Activated CD8-positive, alpha-beta memory T cell treated with anti-CD3 and anti-CD28 coated beads for 4 hours (primary cell): ENCODE results near the gene TGM4.
"Not testable (repeated sequence)": the region's sequence is repeated elsewhere in the genome, so short reads cannot be mapped to it uniquely, and the experiment has no call there.

Experiments
- DNase-seq, 2 donors: peaks; one replicate each; pipeline ENCODE4 v3.0.0-alpha.2; 2020; ENCODE audit warnings: low read depth in 2 of 2

Gene TGM4

DNA sequence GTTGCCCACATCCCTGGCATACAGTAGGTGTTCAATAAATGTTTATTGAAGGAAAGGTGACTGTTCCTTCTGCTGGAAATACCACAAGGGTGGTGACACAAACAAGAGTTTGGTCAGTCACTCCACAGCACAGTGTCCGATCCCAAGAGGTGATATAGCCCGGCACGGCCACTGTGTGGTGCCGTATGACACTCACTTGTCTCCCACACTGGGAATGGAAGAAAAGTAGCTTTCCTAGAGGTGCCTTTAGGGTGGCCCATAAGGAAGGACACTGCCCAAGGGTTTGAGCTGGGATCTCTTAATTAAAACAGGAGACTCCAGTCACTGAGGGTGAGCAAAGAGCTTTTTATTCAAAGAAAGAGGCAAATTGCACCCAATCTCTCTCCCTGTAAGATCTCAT lies 40.5 kb downstream of the TGM4 start:
- DNase-seq: no peak

- no peak for DNase-seq
These were observed 41.5 kb downstream of the TGM4 start for GRCh38 chr3:44915702-44916438.

GRCh38 chr3:44918087-44918486 lies 43.7 kb downstream of the TGM4 start:
- no peak for DNase-seq

- DNase-seq: no peak
These were observed 44.2 kb downstream of the TGM4 start for GRCh38 chr3:44918581-44918980.

DNA sequence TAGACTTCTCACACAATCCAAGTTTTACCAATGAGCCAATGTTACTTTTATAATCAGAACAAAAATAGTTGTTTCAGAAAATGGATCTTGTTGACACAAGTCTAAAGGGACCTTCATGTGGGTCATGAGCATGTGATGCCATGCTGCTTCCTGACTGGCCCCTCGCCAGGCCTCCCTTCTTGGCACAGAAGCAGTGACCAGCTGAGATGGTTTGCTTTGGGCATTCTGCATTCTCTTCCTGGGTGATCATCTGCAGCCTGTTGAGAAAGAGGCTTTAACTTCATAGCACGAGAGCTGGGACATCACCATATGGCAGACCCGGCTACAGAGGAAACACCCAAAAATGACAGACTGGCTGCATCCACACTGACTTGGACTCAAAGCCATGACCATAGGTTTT lies 45.7 kb downstream of the TGM4 start:
- no peak for DNase-seq

GRCh38 chr3:44923632-44924456 lies 49.4 kb downstream of the TGM4 start:
- no peak for DNase-seq

- DNase-seq: no peak
These were observed 50.2 kb downstream of the TGM4 start for GRCh38 chr3:44924457-44925084.

DNA sequence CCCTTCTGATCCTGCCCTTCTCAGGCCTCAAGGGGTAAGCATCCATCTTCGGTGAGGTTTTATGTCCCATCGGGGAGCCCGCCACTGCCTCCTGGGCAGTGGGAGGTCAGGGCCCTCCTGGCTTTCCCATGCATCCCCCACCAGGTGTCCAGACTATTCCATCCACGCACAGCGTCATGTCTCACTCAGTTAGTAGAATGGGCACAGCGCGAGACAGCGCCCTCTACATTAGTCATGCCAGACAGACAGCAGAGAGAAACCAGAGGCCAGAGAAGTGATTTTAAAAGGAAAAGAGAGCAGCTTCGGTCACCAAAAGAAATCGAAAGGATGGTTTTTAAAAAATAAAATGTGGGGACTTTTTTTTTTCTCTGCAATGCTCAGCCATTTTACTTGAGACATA lies 51.8 kb downstream of the TGM4 start:
- DNase-seq: no peak

DNA sequence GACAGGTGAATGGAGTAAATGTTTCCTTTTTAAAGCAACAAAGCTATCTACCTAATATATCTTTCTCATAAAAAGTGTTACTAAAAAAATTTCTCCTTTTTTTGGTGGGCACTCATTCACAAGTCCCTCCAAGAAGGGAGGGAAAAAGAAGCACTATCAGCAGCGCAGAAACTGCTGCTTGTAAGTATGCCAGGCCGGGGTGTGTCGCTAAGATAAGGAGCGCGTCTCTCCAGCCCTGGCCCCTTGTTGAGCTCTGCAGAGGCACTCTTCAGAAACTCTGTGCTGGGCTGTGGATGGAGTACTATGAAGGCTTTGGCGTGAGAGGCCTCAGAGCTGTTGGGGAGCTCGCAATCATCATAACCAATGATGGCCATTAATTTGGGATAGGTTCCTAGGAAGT lies 52.5 kb downstream of the TGM4 start:
- no peak for DNase-seq

GRCh38 chr3:44927371-44927770 lies 53.0 kb downstream of the TGM4 start:
- DNase-seq: no peak

- no peak for DNase-seq
These were observed 55.4 kb downstream of the TGM4 start for GRCh38 chr3:44929782-44930181.

- no peak for DNase-seq
These were observed 56.5 kb downstream of the TGM4 start for GRCh38 chr3:44930911-44931310.

DNA sequence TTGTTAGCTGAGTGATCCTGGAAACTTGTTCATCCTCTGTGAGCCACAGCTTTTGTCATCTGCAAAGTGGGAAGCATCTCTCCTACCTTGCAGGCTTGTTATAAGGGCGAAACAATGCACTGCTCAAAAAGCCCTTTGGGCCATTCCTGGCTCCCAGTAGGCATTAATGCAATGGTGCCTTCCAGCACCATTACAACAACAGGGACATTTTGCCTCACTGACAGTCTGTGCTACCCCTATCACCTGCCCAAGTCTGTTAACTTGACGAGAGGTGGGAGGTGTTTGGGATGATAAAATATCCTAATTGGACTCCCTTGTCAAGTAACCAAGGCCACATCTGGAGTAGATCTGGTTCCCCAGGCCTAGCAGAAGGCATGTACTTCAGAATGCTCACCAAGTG lies 57.4 kb downstream of the TGM4 start:
- no peak for DNase-seq

- no peak for DNase-seq
These were observed 57.9 kb downstream of the TGM4 start for GRCh38 chr3:44932271-44932670.

- DNase-seq: no peak
These were observed 58.9 kb downstream of the TGM4 start for GRCh38 chr3:44932986-44933944.

DNA sequence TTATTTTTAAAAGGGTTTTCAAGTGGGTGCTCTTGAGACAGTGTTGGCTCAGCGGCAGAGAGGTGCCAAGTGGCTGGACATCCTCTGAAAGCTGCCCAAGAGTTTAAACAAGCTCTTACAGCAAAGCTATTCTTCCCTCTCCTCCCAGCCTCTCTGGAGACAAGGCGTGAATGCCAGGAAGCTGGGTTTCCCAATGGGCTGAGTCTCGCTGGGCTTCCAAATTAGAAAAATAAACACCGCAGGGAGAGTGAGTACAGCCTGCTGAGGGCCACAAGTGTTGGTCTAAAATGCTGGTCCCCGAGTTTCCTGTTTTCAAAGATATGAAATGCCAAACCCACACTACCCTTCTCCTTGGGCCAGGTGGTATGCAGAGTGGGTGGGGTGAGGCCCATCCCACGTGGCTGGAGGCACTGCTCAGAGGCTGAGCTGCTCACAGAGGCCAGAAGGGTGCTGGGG lies 65.2 kb downstream of the TGM4 start:
- no peak for DNase-seq

DNA sequence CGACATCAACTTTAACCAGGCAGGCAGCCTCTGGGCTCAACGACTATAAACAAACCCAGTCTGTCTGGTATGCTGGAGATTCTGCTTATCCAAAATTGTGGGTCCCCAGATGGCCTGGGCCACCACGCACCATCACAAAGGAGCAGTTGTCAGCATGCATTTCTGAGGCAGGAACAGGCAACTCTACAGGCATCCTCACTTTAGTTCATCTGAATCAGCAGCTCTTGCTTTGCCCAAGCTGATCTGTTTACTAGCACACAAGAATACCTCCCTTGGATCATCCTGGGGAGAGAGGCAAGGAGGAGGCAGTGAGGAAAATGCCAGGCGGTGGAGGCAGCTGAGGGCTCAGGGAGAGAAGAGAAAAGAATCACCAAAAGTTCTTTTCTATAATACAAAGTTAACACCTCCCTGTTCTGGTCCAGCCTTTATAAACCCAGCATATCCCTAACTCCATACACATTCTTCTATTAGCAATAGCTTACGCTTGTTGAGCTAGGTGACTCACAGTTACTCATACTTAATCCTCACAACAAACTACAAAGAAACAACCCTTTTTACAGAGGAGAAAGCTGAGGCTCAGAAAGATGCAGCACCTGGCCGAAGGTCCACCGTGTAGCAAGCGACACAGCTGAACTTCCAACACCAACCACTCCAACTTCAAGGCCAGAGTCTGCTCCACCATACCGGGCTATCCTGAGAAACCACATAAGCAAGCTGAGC lies 68.0 kb downstream of the TGM4 start:
- no peak for DNase-seq

GRCh38 chr3:44948239-44948638 lies 73.8 kb downstream of the TGM4 start:
- no peak for DNase-seq

GRCh38 chr3:44949770-44950169 lies 75.4 kb downstream of the TGM4 start:
- not testable (repeated sequence) for DNase-seq

DNA sequence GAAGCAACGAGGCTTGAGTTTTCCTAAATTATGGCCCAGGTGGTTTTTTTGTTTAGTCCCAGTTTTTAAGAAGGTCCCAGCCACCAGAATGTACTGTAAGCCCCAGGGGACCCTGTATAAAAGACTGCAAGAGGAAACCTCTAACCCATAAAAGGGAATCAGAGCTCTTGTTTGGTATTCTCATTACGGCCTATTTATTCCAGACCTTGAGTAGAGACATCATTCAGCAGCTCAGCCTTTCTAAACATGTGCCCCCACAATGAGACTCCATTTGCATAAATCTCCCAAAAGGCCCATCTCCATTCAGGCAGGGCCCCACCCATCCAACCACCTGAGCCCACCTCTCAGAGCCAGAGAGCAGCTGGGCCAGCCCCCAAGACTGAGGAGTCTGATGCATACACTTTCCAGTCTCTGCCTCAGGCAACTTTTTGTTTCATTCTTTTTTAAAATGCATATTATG lies 75.9 kb downstream of the TGM4 start:
- DNase-seq: no peak

GRCh38 chr3:44952689-44953088 lies 78.3 kb downstream of the TGM4 start:
- no peak for DNase-seq
